ENCODE measurements around the gene TENM4. TPM values are rescaled to one million over a fixed set of nuclear protein-coding genes. Genes with fewer than 3 reads are reported as not detected.

Gene TENM4
- total and polyA plus RNA-seq, 10 of the 15 experiments (the other 5 are each of a cell fraction or from before 2014, with no cell fraction given), result 0.03 to 0.12 (median 0.06) TPM; not detected in 7

- ChIA-PET RAD21 (ENCODE audit: unreplicated experiment) (no interaction called here), CTCF (no interaction called here), SMC1A (ENCODE audit: uncharacterized antibody, unreplicated experiment) (no interaction called here), POLR2A (no interaction called here)
- Histone ChIP-seq H3K9ac (ENCODE audit: control insufficient read depth, insufficient read depth, low read length) (no peak overlapping the region), H3K79me2 (ENCODE audit: control insufficient read depth, insufficient read depth, low read length) (no peaks in the 10 kb centered on the region), H2AFZ (ENCODE audit: control insufficient read depth, low read depth, low read length) (no peak overlapping the region), H3K9me3 (replicated peaks; ENCODE audit: control insufficient read depth, insufficient read depth, low read length) (no peaks in the 10 kb centered on the region; the same call in 2 of the 3 replicates), H3K36me3 (ENCODE audit: control insufficient read depth in 2 of 2, insufficient read depth in 2 of 2, low read length in 1 of 2) (no peaks in the 10 kb centered on the region), H4K20me1 (ENCODE audit: control insufficient read depth, insufficient read depth) (no peaks in the 10 kb centered on the region), H3K4me3 (no peak overlapping the region), H3K4me2 (ENCODE audit: control insufficient read depth, insufficient read depth) (no peak overlapping the region), H3K27ac (ENCODE audit: control insufficient read depth, insufficient read depth) (no peak overlapping the region), H3K27me3 (replicated peaks in 1 of 2; ENCODE audit: control insufficient read depth in 2 of 2, insufficient read depth in 2 of 2, low read length in 1 of 2) (no peaks in the 10 kb centered on the region), H3K4me1 (ENCODE audit: control insufficient read depth, insufficient read depth, low read length) (no peaks in the 10 kb centered on the region)
- no peak for TF ChIP-seq IRF4 (IDR thresholded peaks at IDR 0.05; ENCODE audit: low read depth, low read length)
- no peak for TF ChIP-seq SRF (IDR thresholded peaks at IDR 0.05; ENCODE audit: low read depth in 2 of 2, low read length in 2 of 2)
- FAIRE-seq (no peak), ATAC-seq (no peak), DNase-seq (ENCODE audit: low read depth, low spot score) (no peak)
- WGBS (ENCODE audit: insufficient coverage, insufficient replicate concordance, low lambda C conversion rate, missing lambda C conversion rate), result 24% methylated on average over 2 of the region's 2 CpGs
- BruUV-seq (replicated peaks), result no TSS peak
- intact Hi-C loops (cut with micrococcal nuclease; ENCODE audit: unreplicated experiment), result no loop called here
- in situ Hi-C loops (cut with MboI), result no loop called here
Observed at GRCh38 chr11:79189055-79189454, 251.8 kb downstream of the TENM4 start.

GRCh38 chr11:79186669-79187068, 254.2 kb downstream of the TENM4 start:
- H3K9me3 ChIP-seq (replicated peaks; ENCODE audit: control insufficient read depth, insufficient read depth, low read length), result no peaks in the 10 kb centered on the region
- WGBS (ENCODE audit: insufficient coverage, insufficient replicate concordance, low lambda C conversion rate, missing lambda C conversion rate), result 47% methylated on average over 3 of the region's 3 CpGs
- no peak overlapping the region for H3K4me2 ChIP-seq (ENCODE audit: control insufficient read depth, insufficient read depth)
- ChIA-PET RAD21 (ENCODE audit: unreplicated experiment) (no interaction called here), POLR2A (no interaction called here), CTCF (no interaction called here), SMC1A (ENCODE audit: uncharacterized antibody, unreplicated experiment) (no interaction called here)
- in situ Hi-C loops (cut with MboI), result no loop called here
- no peak overlapping the region for H3K27ac ChIP-seq (ENCODE audit: control insufficient read depth, insufficient read depth)
- BruUV-seq (replicated peaks), result no TSS peak
- ATAC-seq (no peak), FAIRE-seq (no peak), DNase-seq (ENCODE audit: low read depth, low spot score) (no peak)
- H3K79me2 ChIP-seq (ENCODE audit: control insufficient read depth, insufficient read depth, low read length), result no peaks in the 10 kb centered on the region
- TF ChIP-seq TBL1XR1 (IDR thresholded peaks at IDR 0.05; ENCODE audit: low read depth, low read length) (no peak), CREM (IDR thresholded peaks at IDR 0.05; ENCODE audit: low read depth) (no peak), NKRF (conservative IDR thresholded peaks at IDR 0.05) (no peak), NFYB (IDR thresholded peaks at IDR 0.05; ENCODE audit: insufficient read depth, low read depth, low read length) (no peak), KAT2A (conservative IDR thresholded peaks at IDR 0.05; ENCODE audit: control insufficient read depth, low read depth, low read length) (no peak), ZSCAN29 (IDR thresholded peaks at IDR 0.05) (no peak), RBBP5 (conservative IDR thresholded peaks at IDR 0.05) (no peak), CBX3 (IDR thresholded peaks at IDR 0.05; ENCODE audit: borderline replicate concordance, low read depth) (no peak), KDM1A (IDR thresholded peaks at IDR 0.05; ENCODE audit: borderline replicate concordance) (no peak), SREBF1 (IDR thresholded peaks at IDR 0.05; ENCODE audit: low read length) (no peak), SMAD5 (IDR thresholded peaks at IDR 0.05; ENCODE audit: low read depth) (no peak), SMAD1 (IDR thresholded peaks at IDR 0.05; ENCODE audit: low read depth, partially characterized antibody) (no peak), ZNF384 (IDR thresholded peaks at IDR 0.05; ENCODE audit: borderline replicate concordance, low read depth, low read length) (no peak), SPI1 (IDR thresholded peaks at IDR 0.05; ENCODE audit: borderline replicate concordance, insufficient read depth, low read depth, low read length) (no peak), RUNX3 (IDR thresholded peaks at IDR 0.05; ENCODE audit: low read length) (no peak), WRNIP1 (IDR thresholded peaks at IDR 0.05; ENCODE audit: borderline replicate concordance, low read depth, low read length) (no peak)
- H3K27me3 ChIP-seq (replicated peaks in 1 of 2; ENCODE audit: control insufficient read depth in 2 of 2, insufficient read depth in 2 of 2, low read length in 1 of 2), result no peaks in the 10 kb centered on the region
- intact Hi-C loops (cut with micrococcal nuclease; ENCODE audit: unreplicated experiment), result no loop called here
- H2AFZ ChIP-seq (ENCODE audit: control insufficient read depth, low read depth, low read length), result no peak overlapping the region
- no peaks in the 10 kb centered on the region for H3K4me1 ChIP-seq (ENCODE audit: control insufficient read depth, insufficient read depth, low read length)
- H3K4me3 ChIP-seq, result no peak overlapping the region
- H3K36me3 ChIP-seq (ENCODE audit: control insufficient read depth in 2 of 2, insufficient read depth in 2 of 2, low read length in 1 of 2), result no peaks in the 10 kb centered on the region
- no peaks in the 10 kb centered on the region for H4K20me1 ChIP-seq (ENCODE audit: control insufficient read depth, insufficient read depth)
- H3K9ac ChIP-seq (ENCODE audit: control insufficient read depth, insufficient read depth, low read length), result no peak overlapping the region
